Measurements from ENCODE around the gene REEP2. TPM values are rescaled to one million over a fixed set of nuclear protein-coding genes. Genes with fewer than 3 reads are reported as not detected.
A peak's percentile ranks its signal among the peaks of the same experiment; 100 is the strongest.

The REEP2 gene
- polyA plus RNA-seq, 2 of the 4 experiments (the other 2 are of a cell fraction) = 4.6 to 5.1 TPM

DNA sequence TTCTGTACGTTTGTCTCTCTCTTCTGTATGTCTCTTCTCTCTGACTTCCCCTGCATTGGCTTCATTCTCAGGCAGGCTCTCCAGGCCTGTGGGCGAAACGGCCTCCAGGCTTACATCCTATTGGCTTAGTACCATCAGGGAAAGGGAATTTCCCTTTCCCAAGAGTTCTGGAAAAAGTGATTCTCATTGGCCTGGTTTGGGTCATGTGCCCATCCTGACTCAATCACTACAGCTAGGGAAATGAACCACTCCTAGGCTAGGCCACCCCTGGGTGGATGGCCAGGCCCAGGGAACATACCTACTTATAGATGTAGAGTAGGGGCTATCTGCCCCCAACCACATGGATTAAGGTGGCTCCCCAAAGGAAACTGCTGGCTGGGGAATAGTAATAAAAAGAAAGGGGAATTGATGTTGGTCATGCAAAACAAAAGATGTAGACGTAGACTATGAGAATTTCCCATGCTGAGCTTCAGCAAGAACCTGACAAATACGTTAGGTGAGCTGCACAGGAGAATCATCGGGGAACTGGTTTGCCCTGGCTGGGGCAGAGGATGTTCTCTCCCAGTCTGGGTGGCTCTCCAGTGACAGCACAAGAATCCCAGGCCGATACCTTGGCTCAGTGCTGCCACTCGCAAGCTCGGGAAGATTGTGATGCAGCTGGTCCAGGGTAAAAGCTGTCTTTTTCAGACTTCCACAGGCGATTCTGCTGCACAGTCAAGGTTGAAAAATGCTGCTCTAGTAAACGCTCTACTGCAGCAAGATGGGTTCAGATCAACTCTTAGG lies 22.7 kb downstream of the REEP2 start:
- H3K27ac ChIP-seq = no peak overlapping the region
- ChIA-PET POLR2A (interaction anchor here (0.7 kb wide), 1 partner anchor 11 kb away, joined by 5 read pairs; no protein-coding TSS in a partner anchor), CTCF (interaction anchor here (0.7 to 14.7 kb wide), 6 partner anchors 11 to 282 kb away, joined by 3 to 199 read pairs (median 4); partner anchors contain the start of gene KDM3B)
- DNase-seq (ENCODE audit: low read depth in 1 of 2, low spot score in 1 of 2) (peak in 1 of 2 experiments; percentile 45), FAIRE-seq (no peak), ATAC-seq (no peak)
- 78% methylated on average over 11 of the region's 11 CpGs for WGBS (ENCODE audit: missing lambda C conversion rate)
- peaks cover 12% of the 10 kb centered on the region for H3K4me1 ChIP-seq
- no peak overlapping the region for H3K4me3 ChIP-seq
- no peak overlapping the region for H3K4me2 ChIP-seq
- no peak for TF ChIP-seq KDM1A (IDR thresholded peaks at IDR 0.05; ENCODE audit: low read depth)
- TF ChIP-seq USF2 (IDR thresholded peaks at IDR 0.05) = peak; percentile 78
- no peaks in the 10 kb centered on the region for H3K9me3 ChIP-seq

GRCh38 chr5:138463419-138464007 lies 24.7 kb downstream of the REEP2 start:
- FAIRE-seq = no peak
- ATAC-seq = no peak
- Histone ChIP-seq H3K27ac (peak overlapping the region; percentile 95 to 96), H3K4me3 (peak overlapping the region; percentile 66), H3K4me1 (peaks cover 12% of the 10 kb centered on the region), H3K4me2 (peak overlapping the region; percentile 95), H3K9me3 (no peaks in the 10 kb centered on the region)
- ChIA-PET POLR2A (interaction anchor here (0.6 to 3.3 kb wide), 8 partner anchors 8 to 164 kb away, joined by 3 to 34 read pairs (median 4); partner anchors contain the start of gene FAM53C), CTCF (interaction anchor here (1.0 to 14.7 kb wide), 13 partner anchors 8 to 232 kb away, joined by 3 to 199 read pairs (median 4); no protein-coding TSS in a partner anchor)
- DNase-seq (ENCODE audit: low read depth in 1 of 2, low spot score in 1 of 2) = peak in 1 of 2 experiments; percentile 41
- TF ChIP-seq EP300 (IDR thresholded peaks at IDR 0.05) = no peak
- peak; percentile 78; the same call in 1 of the 2 replicates for TF ChIP-seq HOXA7 (CRISPR knock-in tag; IDR thresholded peaks at IDR 0.05)
- 0 out of 2 replicates have a peak, but pooled peaks have one; percentile 10 for TF ChIP-seq POLR2AphosphoS2 (conservative IDR thresholded peaks at IDR 0.05; ENCODE audit: low read length)
- 27% methylated on average over 21 of the region's 21 CpGs for WGBS (ENCODE audit: missing lambda C conversion rate)

DNA sequence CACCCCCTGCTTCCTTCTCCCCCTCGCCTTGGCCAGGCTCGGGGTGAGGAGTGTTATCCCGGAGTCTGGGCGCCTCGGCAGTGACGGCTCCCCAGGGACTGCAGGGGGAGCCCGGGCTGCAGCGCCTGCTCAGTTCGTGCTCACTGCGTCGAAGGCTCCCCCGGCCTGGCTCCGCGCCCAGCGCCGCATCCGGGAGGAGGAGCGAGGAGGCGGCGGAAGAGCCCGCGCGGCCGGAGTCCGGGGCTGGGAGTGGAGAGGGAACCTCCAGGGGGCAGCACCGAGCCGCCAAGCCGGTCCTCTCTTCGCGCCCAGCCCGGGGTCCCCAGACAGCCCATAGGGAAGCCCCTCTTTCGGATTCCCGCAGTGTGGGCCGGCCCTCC lies 25.1 kb downstream of the REEP2 start:
- ChIA-PET POLR2A (interaction anchor here (0.6 to 3.3 kb wide), 9 partner anchors 8 to 250 kb away, joined by 3 to 34 read pairs (median 4); partner anchors contain the start of genes CDC23 and FAM53C), CTCF (interaction anchor here (1.0 to 14.7 kb wide), 16 partner anchors 9 to 232 kb away, joined by 3 to 199 read pairs (median 5); no protein-coding TSS in a partner anchor)
- Histone ChIP-seq H3K9me3 (no peaks in the 10 kb centered on the region), H3K27ac (peak overlapping the region; percentile 95 to 96), H3K4me1 (peaks cover 12% of the 10 kb centered on the region), H3K4me3 (peak overlapping the region; percentile 66), H3K4me2 (peak overlapping the region; percentile 95)
- ATAC-seq (peak; percentile 44 to 67), DNase-seq (ENCODE audit: low read depth in 1 of 2, low spot score in 1 of 2) (peak; percentile 94 to 95), FAIRE-seq (no peak)
- WGBS (ENCODE audit: missing lambda C conversion rate) = 0% methylated on average over 11 of the region's 34 CpGs
- TF ChIP-seq CTCF (IDR thresholded peaks at IDR 0.05) (peak; percentile 90), RARB (CRISPR knock-in tag; IDR thresholded peaks at IDR 0.05) (0 out of 2 replicates have a peak, but pooled peaks have one; percentile 10), E2F6 (IDR thresholded peaks at IDR 0.05; ENCODE audit: borderline replicate concordance, low read depth) (peak; percentile 60), HOXB5 (CRISPR knock-in tag; IDR thresholded peaks at IDR 0.05) (no peak), TFCP2L1 (CRISPR knock-in tag; IDR thresholded peaks at IDR 0.05) (peak; percentile 90), RFX5 (IDR thresholded peaks at IDR 0.05) (no peak), HOXA7 (CRISPR knock-in tag; IDR thresholded peaks at IDR 0.05) (no peak), POLR2A (IDR thresholded peaks at IDR 0.05; ENCODE audit: low read length) (peak; percentile 64), POLR2AphosphoS2 (conservative IDR thresholded peaks at IDR 0.05; ENCODE audit: low read length) (0 out of 2 replicates have a peak, but pooled peaks have one; percentile 19), JUN (IDR thresholded peaks at IDR 0.05) (peak in 1 of 2 experiments; percentile 43; a peak in 2 of 5 replicates), USF2 (IDR thresholded peaks at IDR 0.05) (no peak), FOSL2 (IDR thresholded peaks at IDR 0.05) (no peak), FOSL2 (CRISPR knock-in tag; IDR thresholded peaks at IDR 0.05) (no peak), TP53 (CRISPR knock-in tag; IDR thresholded peaks at IDR 0.05) (peak; percentile 70; the same call in 1 of the 2 replicates), HMGXB4 (CRISPR knock-in tag; IDR thresholded peaks at IDR 0.05; ENCODE audit: borderline replicate concordance) (peak; percentile 69; the same call in 1 of the 2 replicates), RAD21 (conservative IDR thresholded peaks at IDR 0.05 in 1 of 2, IDR thresholded peaks at IDR 0.05 in 1 of 2) (peak; percentile 31 to 71), FOSB (CRISPR knock-in tag; IDR thresholded peaks at IDR 0.05) (peak; percentile 76; the same call in 1 of the 2 replicates), ZFP36 (IDR thresholded peaks at IDR 0.05; ENCODE audit: borderline replicate concordance, partially characterized antibody) (no peak), SMC3 (IDR thresholded peaks at IDR 0.05) (peak; percentile 71)
- TF ChIP-seq, protein P1, sequence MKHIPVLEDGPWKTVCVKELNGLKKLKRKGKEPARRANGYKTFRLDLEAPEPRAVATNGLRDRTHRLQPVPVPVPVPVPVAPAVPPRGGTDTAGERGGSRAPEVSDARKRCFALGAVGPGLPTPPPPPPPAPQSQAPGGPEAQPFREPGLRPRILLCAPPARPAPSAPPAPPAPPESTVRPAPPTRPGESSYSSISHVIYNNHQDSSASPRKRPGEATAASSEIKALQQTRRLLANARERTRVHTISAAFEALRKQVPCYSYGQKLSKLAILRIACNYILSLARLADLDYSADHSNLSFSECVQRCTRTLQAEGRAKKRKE (CRISPR knock-in tag; IDR thresholded peaks at IDR 0.05; ENCODE audit: low read depth) = no peak
